GM19324 (cell line): Measurements from ENCODE around the gene TMED7.

Experiments used
- ATAC-seq: cut with Tn5 transposase; IDR thresholded peaks from one replicate; pipeline ENCODE4 v1.9.1; 2021; ENCODE audit warnings: mild to moderate bottlenecking, moderate library complexity; ENCODE audit not compliant: unreplicated experiment, low FRiP score

Gene TMED7

DNA sequence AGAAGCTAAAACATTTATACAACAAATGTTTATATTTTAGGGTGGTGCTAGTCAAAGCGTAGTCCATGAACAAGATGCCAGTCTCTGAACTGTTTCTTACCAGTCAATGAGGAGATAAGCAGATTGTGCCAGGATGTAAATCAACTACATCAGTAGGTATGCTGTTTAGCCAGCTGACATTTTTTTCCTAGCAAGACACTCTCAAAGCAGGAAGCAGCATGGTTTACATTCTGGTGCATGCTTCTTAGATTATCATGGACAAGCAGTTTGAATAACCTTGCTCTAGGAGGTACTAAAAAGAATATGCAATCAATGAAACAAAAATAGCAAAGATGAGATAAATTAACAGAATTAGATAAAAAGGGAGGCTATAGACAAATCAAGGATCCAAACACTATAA lies 40.6 kb downstream of the TMED7 start:
- ATAC-seq: no peak

- no peak for ATAC-seq
Measured at GRCh38 chr5:115584501-115584900, 41.3 kb downstream of the TMED7 start.

DNA sequence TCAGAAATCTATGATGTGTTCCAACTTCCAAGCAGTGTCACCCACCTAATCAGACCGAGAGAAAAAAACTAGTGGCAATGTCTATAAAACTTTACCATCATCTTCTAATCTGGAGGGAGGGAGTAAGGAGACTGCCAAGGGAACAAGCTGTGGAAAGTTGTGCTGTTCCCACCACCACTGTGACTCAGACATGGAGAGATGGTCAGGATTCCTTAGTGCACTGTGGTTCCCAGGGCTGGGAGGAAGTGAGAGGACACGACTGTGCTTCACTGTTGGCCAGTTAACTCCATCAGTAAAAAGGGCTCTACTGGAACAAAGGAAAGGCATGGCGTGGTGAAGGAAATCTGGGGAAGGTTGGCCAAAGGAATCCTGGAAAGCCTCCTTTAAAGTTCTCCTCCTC lies 42.4 kb downstream of the TMED7 start:
- no peak for ATAC-seq

GRCh38 chr5:115580941-115581340 lies 44.9 kb downstream of the TMED7 start:
- ATAC-seq: no peak

GRCh38 chr5:115579747-115580173 lies 46.1 kb downstream of the TMED7 start:
- ATAC-seq: no peak

- ATAC-seq: no peak
Measured at GRCh38 chr5:115579216-115579615, 46.6 kb downstream of the TMED7 start.

GRCh38 chr5:115578657-115579056 lies 47.2 kb downstream of the TMED7 start:
- peak; percentile 60 for ATAC-seq

- ATAC-seq: no peak
Measured at GRCh38 chr5:115577741-115578140, 48.1 kb downstream of the TMED7 start.

GRCh38 chr5:115577329-115577728 lies 48.5 kb downstream of the TMED7 start:
- ATAC-seq: no peak

DNA sequence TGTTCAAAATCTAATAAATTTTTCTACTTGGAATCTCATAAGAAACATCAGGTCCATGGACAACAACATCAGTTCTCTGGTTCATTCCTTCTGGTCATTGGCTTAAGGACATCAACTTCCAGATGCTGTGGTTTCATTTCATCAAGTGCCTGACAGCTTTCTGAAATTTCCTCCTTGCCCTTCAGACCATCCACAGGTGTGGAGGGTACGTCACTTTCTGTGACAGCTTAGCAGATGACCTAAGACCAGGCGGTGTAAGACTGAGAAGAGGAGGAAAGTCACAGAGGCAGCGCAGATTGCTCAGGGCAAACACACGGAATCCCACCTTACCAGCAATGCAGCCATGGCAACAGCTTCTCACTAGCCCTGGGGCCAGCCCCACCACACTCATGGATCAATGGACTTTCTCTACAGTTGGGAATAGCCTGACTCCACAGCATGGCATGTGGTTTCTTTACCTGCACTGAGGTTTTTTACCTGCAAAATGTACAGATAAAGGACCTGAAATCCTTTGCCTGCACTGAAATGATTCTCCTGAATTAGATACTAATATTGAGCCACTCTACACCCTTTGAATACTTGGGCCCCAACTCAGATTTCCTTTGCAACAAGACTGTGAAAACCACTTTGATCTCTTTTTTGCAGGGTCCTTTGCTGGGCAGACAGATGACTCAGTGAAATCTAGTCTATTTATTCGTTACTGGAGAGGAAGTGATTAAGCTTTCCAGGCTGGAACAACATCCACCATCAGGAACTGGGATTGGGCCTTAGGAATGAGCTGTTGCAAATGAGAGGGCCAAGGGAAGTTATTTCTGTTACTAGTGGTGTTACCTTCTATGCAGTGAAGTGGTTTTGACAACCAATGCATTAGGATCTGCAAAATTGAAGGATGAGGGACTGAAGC lies 50.4 kb downstream of the TMED7 start:
- ATAC-seq: no peak

DNA sequence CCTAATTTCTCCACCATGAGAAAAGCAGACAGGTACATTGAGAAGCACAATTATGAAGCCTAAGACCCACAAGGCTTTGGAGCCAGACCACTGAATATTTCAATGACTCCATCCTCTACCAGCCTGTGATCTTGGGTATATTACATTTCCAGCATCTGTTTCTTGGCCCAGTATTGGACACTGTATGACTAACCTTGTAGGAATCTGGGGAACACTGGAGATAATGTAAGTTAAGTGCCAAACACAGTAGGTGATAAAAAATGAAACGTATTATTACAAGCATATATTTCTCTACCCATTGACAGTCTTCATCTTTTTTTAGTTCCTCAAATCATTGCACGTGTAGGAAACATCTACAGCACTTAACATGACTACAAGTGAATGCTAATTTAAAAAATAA lies 52.7 kb downstream of the TMED7 start:
- no peak for ATAC-seq

DNA sequence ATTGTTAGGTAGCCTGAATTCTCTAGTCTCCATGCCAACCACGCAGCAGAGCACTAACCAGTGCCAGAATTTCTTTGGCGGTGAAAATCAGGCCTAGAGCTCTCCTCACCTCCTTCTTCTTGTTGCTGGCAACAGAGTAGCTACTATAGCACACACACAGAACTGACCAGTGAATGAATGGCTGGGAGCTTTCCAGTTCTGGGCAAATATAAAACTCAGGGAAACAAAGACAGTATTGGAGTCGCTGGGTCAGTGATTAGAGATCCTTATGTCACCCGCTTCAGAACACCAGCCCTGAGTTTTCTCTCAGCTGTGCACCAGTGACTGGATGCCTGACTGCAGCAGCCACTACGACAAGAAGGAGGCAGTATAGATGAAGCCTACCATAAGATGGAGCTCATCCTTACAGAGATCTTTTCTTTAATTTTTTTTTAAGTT lies 54.4 kb downstream of the TMED7 start:
- ATAC-seq: no peak

DNA sequence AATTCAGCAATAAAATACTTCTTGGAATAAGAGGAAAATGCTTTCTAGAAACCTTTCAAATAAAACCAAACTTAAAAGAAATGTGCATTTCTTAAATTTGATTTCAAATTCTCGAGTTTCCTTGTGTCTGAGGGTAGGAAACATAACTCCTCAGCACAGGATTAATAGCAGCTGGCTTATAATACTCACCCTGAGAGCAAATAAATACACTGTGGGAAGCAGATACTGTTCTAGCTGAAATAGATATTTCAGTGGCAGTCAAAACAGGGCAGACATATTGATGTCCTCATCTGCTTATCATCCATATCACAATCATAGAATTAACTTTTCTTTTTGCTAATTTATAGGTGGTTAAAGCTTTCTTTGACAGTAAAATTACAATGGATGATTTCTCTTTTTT lies 57.2 kb downstream of the TMED7 start:
- no peak for ATAC-seq

- no peak for ATAC-seq
Measured at GRCh38 chr5:115565233-115565632, 60.6 kb downstream of the TMED7 start.
